Pancreas (tissue), 10 donors: ENCODE measurements around the gene ATAT1. TPM values are rescaled to one million over a fixed set of nuclear protein-coding genes. Genes with fewer than 3 reads are reported as not detected.

Experiments used
- ATAC-seq, 4 donors: fragments of 200-7000 bp; cut with Tn5 transposase; one replicate each; pipeline versions ENCODE4 v1.8.0 to v1.9.1; 2020; ENCODE audit warnings: mild to moderate bottlenecking in 4 of 4, moderate library complexity in 4 of 4
- DNase-seq, 6 donors: peaks; one replicate each; pipeline ENCODE4 v3.0.0-alpha.2; 2020
- FAIRE-seq: peaks from 2 replicates; lab custom pipeline; 2012; peaks lifted over from hg19 to GRCh38; lab: Jason Lieb, UNC
- H3K27ac ChIP-seq, 4 donors: fragments of 200-600 bp; sonication (generic); 1 replicate in 3 of 4; 2 replicates in 1 of 4; pipeline versions ENCODE4 v1.5.0 to v1.8.0; 2020
- H3K27me3 ChIP-seq, 4 donors: fragments of 200-600 bp; one replicate each; pipeline ENCODE4 v1.8.0; 2021
- H3K36me3 ChIP-seq, 3 donors: fragments of 200-600 bp; sonication (generic) in 1 of 3; one replicate each; pipeline versions ENCODE4 v1.5.0 to v1.8.0; 2020 to 2021
- H3K4me1 ChIP-seq, 3 donors: fragments of 200-600 bp; one replicate each; pipeline ENCODE4 v1.8.0; 2021
- H3K4me3 ChIP-seq, 4 donors: fragments of 200-600 bp; sonication (generic) in 2 of 4; one replicate each; pipeline versions ENCODE4 v1.5.0 to v1.8.0; 2020 to 2021
- H3K9me3 ChIP-seq, 4 donors: fragments of 200-600 bp; one replicate each; pipeline ENCODE4 v1.8.0; 2021
- WGBS, 2 donors: extraction: QIAGEN DNeasy Blood & Tissue Kit; methylation state at CpG; one replicate each; pipeline ENCODE4 v1.1.7; 2013; 5-methylcytosine and 5-hydroxymethylcytosine counted together
- intact Hi-C, 3 donors: fragments of 100-400 bp; cut with DNase I; formaldehyde crosslinking; loops; one replicate each; pipeline versions ENCODE4 v1.11.1 to v1.14.2; 2022
- polyA plus RNA-seq, 2 donors: library from polyadenylated mRNA; stranded (reverse); fragments of 200-250 nt; gene quantifications; one replicate each; pipeline ENCODE4 v1.2.3, GENCODE V29; 2013
- total RNA-seq, 6 donors: library from RNA; stranded (reverse); fragmentation: NEBNext Ultra II Directional in 4 of 6; extraction: Animal tissue kit (Norgen Biotek cat#: 25700) in 4 of 6; gene quantifications; one replicate each; pipeline versions ENCODE4 v1.2.1 to v1.2.4, GENCODE V29; 2021 to 2023
- TF ChIP-seq, protein P1 (sequence below), 4 donors: fragments of 200-600 bp; sonication (generic) in 3 of 4; IDR thresholded peaks; one replicate each; pipeline versions ENCODE4 v1.5.0 to v1.8.0; 2021; ENCODE audit warnings: antibody characterized with exemption in 4 of 4
- donor health status: healthy with polysubstance abuse.
- donor health status: DM: no; HTN: no; CAD: no; lungs with moderate emphysema.
- donor health status: DM: no; HTN: no; CAD: no.
- donor health status: control.
- donor health status: control.
- donor health status: Bipolar disorder and iron deficiency.
- donor health status: DM: yes; HTN: yes; CAD: no.
- donor health status: DM: no; HTN: no; CAD: no.
- donor health status: DM: no; HTN: no; CAD: no.
- donor health status: DM: yes; HTN: yes; CAD: no.

ATAT1 gene
- total and polyA plus RNA-seq, 8 donors, result 2.1 to 9.1 (median 3.6) TPM

DNA sequence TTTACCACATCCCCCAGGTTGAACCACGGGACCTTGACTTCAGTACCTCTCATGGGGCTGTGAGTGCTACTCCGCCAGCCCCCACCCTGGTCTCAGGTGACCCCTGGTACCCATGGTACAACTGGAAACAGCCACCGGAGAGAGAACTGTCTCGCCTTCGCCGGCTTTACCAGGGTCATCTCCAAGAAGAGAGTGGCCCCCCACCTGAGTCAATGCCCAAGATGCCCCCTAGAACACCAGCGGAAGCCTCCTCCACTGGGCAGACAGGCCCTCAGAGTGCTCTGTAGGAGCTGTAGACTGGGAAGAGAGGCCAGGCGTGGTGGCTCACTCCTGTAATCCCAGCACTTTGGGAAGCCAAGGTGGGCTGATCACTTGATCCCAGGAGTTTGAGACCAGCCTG, 1.2 kb upstream of the ATAT1 start:
- no peak for DNase-seq
- no peak for ATAC-seq
- FAIRE-seq, result no peak
- intact Hi-C loops, result no loop called here
- Histone ChIP-seq H3K36me3 (peaks cover 0 to 53% (median 17%) of the 10 kb centered on the region in 3 donors), H3K4me1 (peaks cover 0 to 7% (median 6%) of the 10 kb centered on the region in 3 donors), H3K27me3 (no peaks in the 10 kb centered on the region), H3K9me3 (no peaks in the 10 kb centered on the region), H3K27ac (no peak overlapping the region), H3K4me3 (no peak overlapping the region)
- TF ChIP-seq, protein P1, sequence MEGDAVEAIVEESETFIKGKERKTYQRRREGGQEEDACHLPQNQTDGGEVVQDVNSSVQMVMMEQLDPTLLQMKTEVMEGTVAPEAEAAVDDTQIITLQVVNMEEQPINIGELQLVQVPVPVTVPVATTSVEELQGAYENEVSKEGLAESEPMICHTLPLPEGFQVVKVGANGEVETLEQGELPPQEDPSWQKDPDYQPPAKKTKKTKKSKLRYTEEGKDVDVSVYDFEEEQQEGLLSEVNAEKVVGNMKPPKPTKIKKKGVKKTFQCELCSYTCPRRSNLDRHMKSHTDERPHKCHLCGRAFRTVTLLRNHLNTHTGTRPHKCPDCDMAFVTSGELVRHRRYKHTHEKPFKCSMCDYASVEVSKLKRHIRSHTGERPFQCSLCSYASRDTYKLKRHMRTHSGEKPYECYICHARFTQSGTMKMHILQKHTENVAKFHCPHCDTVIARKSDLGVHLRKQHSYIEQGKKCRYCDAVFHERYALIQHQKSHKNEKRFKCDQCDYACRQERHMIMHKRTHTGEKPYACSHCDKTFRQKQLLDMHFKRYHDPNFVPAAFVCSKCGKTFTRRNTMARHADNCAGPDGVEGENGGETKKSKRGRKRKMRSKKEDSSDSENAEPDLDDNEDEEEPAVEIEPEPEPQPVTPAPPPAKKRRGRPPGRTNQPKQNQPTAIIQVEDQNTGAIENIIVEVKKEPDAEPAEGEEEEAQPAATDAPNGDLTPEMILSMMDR (IDR thresholded peaks at IDR 0.05), result no peak
- 96% methylated on average over 8 of the region's 8 CpGs for WGBS, 2 donors

DNA sequence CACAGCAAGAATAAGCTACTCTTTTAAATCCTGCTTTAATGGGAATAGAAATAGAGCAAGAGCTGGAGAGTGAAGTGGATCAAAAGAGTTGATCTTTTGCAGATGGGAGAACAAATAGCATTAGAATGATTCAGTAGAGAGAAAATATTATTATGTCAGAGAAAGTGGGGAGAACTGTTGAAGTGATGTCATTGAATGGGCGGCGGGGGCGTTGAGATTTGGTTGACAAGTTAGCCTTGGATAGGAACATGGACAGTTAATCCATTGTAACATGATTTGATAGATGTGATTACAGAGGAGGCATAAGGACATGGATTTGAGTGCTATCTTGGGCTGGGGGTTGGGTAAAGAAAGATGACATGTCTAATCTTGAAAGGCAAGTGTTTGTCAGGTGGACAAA, 9.2 kb downstream of the ATAT1 start:
- 95% methylated on average over 3 of the region's 3 CpGs for WGBS, 2 donors
- no peak for FAIRE-seq
- TF ChIP-seq, protein P1 (IDR thresholded peaks at IDR 0.05), result no peak
- Histone ChIP-seq H3K27me3 (no peaks in the 10 kb centered on the region), H3K4me1 (no peaks in the 10 kb centered on the region), H3K4me3 (no peak overlapping the region), H3K9me3 (no peaks in the 10 kb centered on the region), H3K36me3 (no peaks in the 10 kb centered on the region), H3K27ac (no peak overlapping the region)
- no peak for DNase-seq
- no peak for ATAC-seq
- intact Hi-C loops, result no loop called here

DNA sequence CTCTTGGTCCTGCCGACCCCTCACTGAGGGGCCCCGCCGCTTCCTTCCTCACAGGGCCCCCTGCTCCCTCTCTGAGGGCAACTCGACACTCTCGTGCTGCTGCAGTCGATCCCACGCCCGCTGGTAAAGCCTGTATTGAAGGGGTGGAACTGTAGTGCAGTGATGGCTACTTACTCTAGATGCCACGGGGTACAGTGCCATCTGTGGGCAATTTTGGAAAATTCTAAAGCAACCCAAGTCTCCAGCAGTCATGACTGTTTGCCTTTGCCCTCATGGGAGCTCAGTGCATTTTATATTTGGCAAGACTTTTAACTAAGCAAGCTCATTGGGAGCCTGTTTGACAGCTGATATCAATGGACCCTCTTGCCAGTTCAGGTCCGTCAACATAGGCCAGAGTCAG, 13.8 kb downstream of the ATAT1 start:
- no peak overlapping the region for H3K4me3 ChIP-seq
- TF ChIP-seq, protein P1 (IDR thresholded peaks at IDR 0.05), result no peak
- WGBS, 2 donors, result 79 to 80% methylated on average over 10 of the region's 10 CpGs
- H3K27me3 ChIP-seq, result no peaks in the 10 kb centered on the region
- no peak overlapping the region for H3K27ac ChIP-seq
- intact Hi-C loops, result no loop called here
- no peak for FAIRE-seq
- DNase-seq, result no peak
- peak in 1 of 4 donors; percentile 11 for ATAC-seq
- H3K9me3 ChIP-seq, result no peaks in the 10 kb centered on the region
- H3K36me3 ChIP-seq, result no peaks in the 10 kb centered on the region
- no peaks in the 10 kb centered on the region for H3K4me1 ChIP-seq

DNA sequence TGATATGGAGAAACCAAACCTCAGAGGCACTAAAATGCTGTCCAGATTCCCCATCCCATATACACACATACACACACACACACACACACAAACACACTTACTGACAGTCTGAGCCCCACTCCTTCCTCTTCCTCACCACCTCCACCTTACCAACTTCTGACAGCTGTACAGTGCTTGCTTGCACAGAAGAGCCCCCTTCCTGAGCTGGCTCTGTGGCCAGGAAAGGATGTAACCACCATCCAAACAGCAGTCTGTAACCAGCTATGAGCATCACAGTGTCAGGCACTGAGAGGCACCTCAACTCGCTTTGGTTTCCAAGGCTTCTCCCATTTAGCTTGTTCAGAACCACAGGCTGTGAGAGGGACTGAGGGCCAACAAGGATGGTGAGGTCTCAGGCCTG, 14.4 kb downstream of the ATAT1 start:
- peaks cover 0 to under 1% (median 0%) of the 10 kb centered on the region in 3 donors for H3K4me1 ChIP-seq
- no peak for FAIRE-seq
- H3K27ac ChIP-seq, result no peak overlapping the region
- TF ChIP-seq, protein P1 (IDR thresholded peaks at IDR 0.05), result no peak
- H3K36me3 ChIP-seq, result no peaks in the 10 kb centered on the region
- no peak overlapping the region for H3K4me3 ChIP-seq
- ATAC-seq, result no peak
- no peaks in the 10 kb centered on the region for H3K9me3 ChIP-seq
- intact Hi-C loops, result no loop called here
- H3K27me3 ChIP-seq, result no peaks in the 10 kb centered on the region
- DNase-seq, result no peak
- 76 to 88% methylated on average over 1 of the region's 1 CpG for WGBS, 2 donors

DNA sequence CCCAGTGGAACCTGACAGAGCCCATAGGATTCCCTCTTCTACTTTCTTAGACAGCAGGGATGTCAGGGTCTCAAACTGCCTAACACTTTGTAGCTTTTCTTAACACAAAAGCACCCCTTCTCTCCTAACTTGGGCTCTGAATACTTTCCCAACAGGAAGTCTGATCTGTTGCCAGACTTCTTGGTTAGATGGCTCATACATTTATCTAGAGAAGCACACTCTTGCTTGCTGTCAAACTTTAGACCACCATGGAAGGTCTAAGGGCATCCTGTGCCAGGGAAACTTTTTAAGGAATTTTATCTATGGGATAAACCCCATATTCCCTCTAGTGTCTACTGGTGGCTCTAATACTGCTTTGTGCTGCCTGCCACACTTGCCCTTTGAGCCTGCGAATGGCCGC, 17.0 kb downstream of the ATAT1 start:
- TF ChIP-seq, protein P1 (IDR thresholded peaks at IDR 0.05), result no peak
- FAIRE-seq (no peak), ATAC-seq (no peak), DNase-seq (no peak)
- Histone ChIP-seq H3K27ac (no peak overlapping the region), H3K4me1 (peaks cover 0 to 7% (median 0%) of the 10 kb centered on the region in 3 donors), H3K4me3 (no peak overlapping the region), H3K36me3 (no peaks in the 10 kb centered on the region), H3K9me3 (no peaks in the 10 kb centered on the region), H3K27me3 (no peaks in the 10 kb centered on the region)
- intact Hi-C loops, result no loop called here
- WGBS, 2 donors, result 96 to 97% methylated on average over 2 of the region's 2 CpGs
